ENCODE results near the gene SOCS2.

DNA sequence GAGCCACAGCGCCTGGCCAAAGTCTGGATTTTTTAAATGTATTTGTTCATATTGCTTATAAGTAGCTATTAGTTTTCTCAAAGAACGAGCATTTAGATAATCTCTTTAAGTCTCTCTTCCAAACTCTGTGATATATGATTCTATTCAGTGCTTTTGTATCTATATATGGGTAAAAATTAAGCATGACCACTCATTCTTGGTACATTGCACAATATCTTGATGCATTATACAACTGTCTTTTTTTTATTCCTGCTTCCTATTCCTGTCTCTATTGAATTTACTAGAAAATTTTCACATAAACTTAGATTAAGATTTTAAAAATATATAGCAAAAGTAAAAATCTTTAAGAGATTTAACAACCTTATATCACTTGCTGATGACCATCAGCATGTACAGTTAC is 29.1 kb downstream of the SOCS2 start:
- TF ChIP-seq POLR2A (IDR thresholded peaks at IDR 0.05; ENCODE audit: low read depth, low read length), result no peak
- no peak for TF ChIP-seq POLR2AphosphoS5 (IDR thresholded peaks at IDR 0.05; ENCODE audit: low read depth, low read length)

All from GM12892 (cell line).